Activated CD4-positive, alpha-beta T cell treated with anti-CD3 and anti-CD28 coated beads, Interleukin-2, amount 10 ng/mL, durations not matched to agents 7 days and 5 days (primary cell): ENCODE measurements around the gene EPS15. TPM values are rescaled to one million over a fixed set of nuclear protein-coding genes. Genes with fewer than 3 reads are reported as not detected.
A peak's percentile ranks its signal among the peaks of the same experiment; 100 is the strongest.

Experiments
- CTCF ChIA-PET: fragments of 350-600 bp; sonication (Branson Sonifier 250); formaldehyde crosslinking; loops from one replicate; lab custom pipeline; 2021; ENCODE audit warnings: antibody characterized with exemption; lab: Charles Lee
- POLR2A ChIA-PET: fragments of 350-600 bp; sonication (Branson Sonifier 250); formaldehyde crosslinking; loops from one replicate; lab custom pipeline; 2021; ENCODE audit warnings: antibody characterized with exemption; lab: Charles Lee
- DNase-seq: peaks from one replicate; pipeline ENCODE4 v3.0.0-alpha.2; 2020
- H3K27ac Mint-ChIP-seq: one replicate; pipeline ENCODE4 v1.8.0; 2021; ENCODE audit warnings: mild to moderate bottlenecking, moderate library complexity, mixed read lengths
- H3K27me3 Mint-ChIP-seq: one replicate; pipeline ENCODE4 v1.8.0; 2021; ENCODE audit warnings: mixed read lengths
- H3K36me3 Mint-ChIP-seq: one replicate; pipeline ENCODE4 v1.8.0; 2021; ENCODE audit warnings: low read depth, mixed read lengths
- H3K4me1 Mint-ChIP-seq: one replicate; pipeline ENCODE4 v1.8.0; 2021; ENCODE audit warnings: mixed read lengths
- H3K4me3 Mint-ChIP-seq: one replicate; pipeline ENCODE4 v1.8.0; 2021; ENCODE audit warnings: mild to moderate bottlenecking, moderate library complexity, mixed read lengths
- H3K9me3 Mint-ChIP-seq: one replicate; pipeline ENCODE4 v1.8.0; 2021; ENCODE audit warnings: mixed read lengths
- total RNA-seq, 2 experiments: library from RNA; stranded (reverse); gene quantifications; one replicate each; pipeline ENCODE4 v1.2.3, GENCODE V29; 2021

The EPS15 gene
- total RNA-seq, 2 experiments from 2014 or later = 53.9 to 58.8 TPM

DNA sequence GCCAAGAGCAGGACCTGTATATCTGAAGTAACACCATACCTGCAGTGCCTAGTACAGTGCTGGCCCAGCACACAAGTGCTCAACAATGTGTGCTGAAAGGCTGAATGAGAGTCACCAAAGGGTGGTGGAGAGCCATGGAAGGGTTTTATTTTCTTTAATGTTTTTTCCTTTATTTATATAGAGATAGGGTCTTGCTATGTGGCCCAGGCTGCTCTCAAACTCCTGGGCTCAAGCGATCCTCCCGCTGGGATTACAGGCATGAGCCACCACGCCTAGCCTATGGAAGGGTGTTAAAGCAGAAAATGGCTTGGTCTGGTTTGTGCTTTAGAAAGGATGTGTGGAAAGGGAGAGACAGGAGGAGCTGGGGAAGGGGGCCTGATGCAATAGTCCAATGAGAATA is 175.4 kb downstream of the EPS15 start:
- H3K9me3 Mint-ChIP-seq = no peaks in the 10 kb centered on the region

DNA sequence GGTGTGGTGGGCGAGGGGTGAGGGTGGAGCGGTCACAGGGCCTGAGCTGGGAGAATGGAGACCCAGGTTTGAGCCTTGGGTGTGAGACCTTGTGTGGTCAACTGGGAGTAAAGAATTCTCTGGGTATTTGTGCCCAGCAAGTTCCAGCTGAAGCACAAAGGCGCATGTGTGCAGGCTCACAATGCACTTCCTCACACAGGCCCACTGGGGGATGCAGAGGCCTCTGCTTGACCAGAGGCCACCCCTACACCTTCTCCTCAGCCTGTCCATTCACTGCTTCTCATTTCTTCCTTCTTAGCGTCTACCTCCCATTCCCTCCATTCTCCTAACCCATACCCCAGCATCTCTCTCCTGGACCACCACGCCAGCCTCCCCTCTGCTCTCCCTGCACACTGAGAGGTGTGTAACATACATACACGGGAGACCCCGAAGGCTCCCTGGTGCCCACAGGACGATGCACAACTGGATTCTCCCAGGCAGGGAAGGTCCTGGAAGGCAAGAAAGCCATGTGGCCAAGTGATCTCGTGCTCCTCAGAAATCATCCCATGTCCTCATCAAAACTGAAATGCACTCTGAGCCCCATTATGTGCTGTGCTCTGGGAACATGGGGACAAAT is 176.4 kb downstream of the EPS15 start:
- POLR2A ChIA-PET = no interaction called here
- Mint-ChIP-seq H3K36me3 (no peaks in the 10 kb centered on the region), H3K27ac (no peak overlapping the region), H3K9me3 (no peaks in the 10 kb centered on the region), H3K4me3 (no peak overlapping the region), H3K4me1 (no peaks in the 10 kb centered on the region), H3K27me3 (peaks cover 40% of the 10 kb centered on the region)
- CTCF ChIA-PET = interaction anchor here (0.6 to 1.1 kb wide), 2 partner anchors 11 to 13 kb away, joined by 3 to 4 read pairs; no protein-coding TSS in a partner anchor
- no peak for DNase-seq

More for the DNA sequence above, 175.4 kb downstream of the EPS15 start:
- H3K4me1 Mint-ChIP-seq = no peaks in the 10 kb centered on the region
- peaks cover 40% of the 10 kb centered on the region for H3K27me3 Mint-ChIP-seq
- no peak overlapping the region for H3K4me3 Mint-ChIP-seq
- no peaks in the 10 kb centered on the region for H3K36me3 Mint-ChIP-seq
- no peak overlapping the region for H3K27ac Mint-ChIP-seq
- no peak for DNase-seq
- CTCF ChIA-PET = interaction anchor here (1.4 to 1.7 kb wide), 2 partner anchors 9 to 28 kb away, joined by 3 read pairs; no protein-coding TSS in a partner anchor
- POLR2A ChIA-PET = no interaction called here

DNA sequence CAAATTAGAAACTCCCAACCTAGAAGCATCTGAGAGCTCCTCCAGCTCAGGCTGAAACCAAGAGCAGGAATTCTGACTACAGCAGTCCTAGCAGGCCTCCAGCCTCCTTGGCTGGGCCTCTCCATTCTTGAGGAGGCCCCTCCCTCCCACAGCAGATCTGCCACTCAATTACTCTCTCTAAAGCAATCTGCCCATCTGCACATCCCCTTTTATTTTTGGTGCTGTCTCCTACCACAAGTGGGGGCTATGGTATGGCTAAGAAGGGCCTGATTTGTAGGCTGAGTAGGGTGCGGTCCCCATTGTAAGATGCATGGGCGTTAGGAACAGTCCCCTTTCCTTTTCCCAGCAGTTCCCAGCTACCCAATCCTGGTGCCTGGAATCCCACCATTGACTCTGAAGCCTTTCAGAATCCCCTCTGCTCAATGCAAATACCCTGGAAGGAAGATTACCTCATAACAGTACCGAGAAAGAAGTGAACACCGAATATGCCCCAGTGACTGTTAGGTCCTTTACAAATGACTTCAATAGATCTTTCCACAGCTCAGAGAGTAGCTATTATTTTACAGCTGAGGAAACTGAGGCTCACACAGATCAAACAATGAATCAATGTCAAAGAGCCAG is 177.1 kb downstream of the EPS15 start:
- H3K27ac Mint-ChIP-seq = no peak overlapping the region
- no peaks in the 10 kb centered on the region for H3K9me3 Mint-ChIP-seq
- H3K27me3 Mint-ChIP-seq = peaks cover 40% of the 10 kb centered on the region
- no peaks in the 10 kb centered on the region for H3K4me1 Mint-ChIP-seq
- H3K4me3 Mint-ChIP-seq = no peak overlapping the region
- no peak for DNase-seq
- ChIA-PET POLR2A (no interaction called here), CTCF (interaction anchor here (1.0 to 1.1 kb wide), 2 partner anchors 11 to 29 kb away, joined by 3 read pairs; no protein-coding TSS in a partner anchor)
- H3K36me3 Mint-ChIP-seq = no peaks in the 10 kb centered on the region

DNA sequence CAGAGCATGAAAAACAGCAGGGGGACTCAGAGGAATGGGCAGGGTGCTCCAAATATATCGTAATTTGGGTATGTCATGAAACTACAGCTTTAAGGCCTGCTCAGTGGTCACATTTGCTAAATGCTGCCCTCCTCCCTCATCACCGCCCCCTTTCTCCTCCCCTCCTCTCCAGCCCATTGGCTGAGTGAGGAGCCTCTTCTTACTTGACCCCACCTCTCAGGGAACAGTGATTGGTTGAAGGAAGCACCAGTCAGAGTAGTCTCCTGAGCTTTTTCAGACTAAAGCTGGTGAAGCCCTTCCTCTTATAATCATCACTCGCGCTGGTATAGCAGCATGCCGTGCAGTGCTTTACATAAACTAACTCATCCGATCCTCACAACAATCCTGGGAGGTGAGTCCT is 178.7 kb downstream of the EPS15 start:
- POLR2A ChIA-PET = no interaction called here
- no peak for DNase-seq
- Mint-ChIP-seq H3K4me3 (no peak overlapping the region), H3K27ac (no peak overlapping the region), H3K4me1 (no peaks in the 10 kb centered on the region), H3K9me3 (no peaks in the 10 kb centered on the region), H3K27me3 (peaks cover 25% of the 10 kb centered on the region), H3K36me3 (no peaks in the 10 kb centered on the region)
- CTCF ChIA-PET = interaction anchor here (1.0 to 1.3 kb wide), 2 partner anchors 11 to 13 kb away, joined by 3 read pairs; no protein-coding TSS in a partner anchor

DNA sequence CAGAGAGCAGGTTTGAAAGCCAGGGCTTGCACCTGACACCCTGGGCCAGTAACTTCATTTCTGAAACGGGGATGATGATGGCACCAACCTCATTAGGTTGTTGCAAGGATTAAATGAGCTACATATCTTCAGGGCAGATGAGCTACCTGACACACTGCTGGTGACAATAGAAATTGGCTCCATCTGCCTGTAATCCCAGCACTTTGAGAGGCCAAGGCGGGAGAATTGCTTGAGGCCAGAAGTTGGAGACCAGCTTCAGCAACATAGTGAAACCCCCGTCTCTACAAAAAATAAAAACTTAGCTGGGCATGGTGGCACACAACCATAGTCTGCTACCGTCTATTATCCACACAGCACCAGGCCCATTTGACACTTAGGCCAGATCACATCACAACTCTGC is 182.4 kb downstream of the EPS15 start:
- POLR2A ChIA-PET = no interaction called here
- CTCF ChIA-PET = interaction anchor here (0.6 to 2.1 kb wide), 4 partner anchors 9 to 86 kb away, joined by 3 to 8 read pairs (median 4); no protein-coding TSS in a partner anchor
- H3K27ac Mint-ChIP-seq = no peak overlapping the region
- no peaks in the 10 kb centered on the region for H3K9me3 Mint-ChIP-seq
- peaks cover 2% of the 10 kb centered on the region for H3K27me3 Mint-ChIP-seq
- DNase-seq = no peak
- no peaks in the 10 kb centered on the region for H3K36me3 Mint-ChIP-seq
- no peaks in the 10 kb centered on the region for H3K4me1 Mint-ChIP-seq
- H3K4me3 Mint-ChIP-seq = no peak overlapping the region

DNA sequence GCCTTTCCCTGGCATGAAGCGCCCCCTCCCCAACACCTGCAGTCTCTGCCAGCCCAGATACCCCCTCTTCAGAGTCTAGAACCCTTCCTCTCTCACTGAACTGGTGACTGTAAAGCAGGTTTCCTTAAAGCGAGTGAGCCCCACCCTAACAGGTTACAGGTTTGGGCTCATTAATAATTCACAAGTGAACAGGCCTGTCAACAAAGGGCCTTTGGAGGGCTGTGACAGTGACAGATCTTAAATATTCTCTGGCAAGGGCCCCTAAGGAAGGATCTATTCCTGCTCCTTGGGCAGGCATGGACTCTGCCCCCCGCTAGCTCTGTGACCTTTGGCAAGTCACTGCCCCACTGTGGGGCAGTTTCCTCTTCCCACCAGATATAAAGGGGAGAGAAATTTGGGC is 183.1 kb downstream of the EPS15 start:
- no peak for DNase-seq
- Mint-ChIP-seq H3K4me3 (no peak overlapping the region), H3K4me1 (peaks cover 2% of the 10 kb centered on the region), H3K36me3 (no peaks in the 10 kb centered on the region), H3K27ac (no peak overlapping the region), H3K9me3 (no peaks in the 10 kb centered on the region), H3K27me3 (peaks cover 9% of the 10 kb centered on the region)
- ChIA-PET CTCF (interaction anchor here (0.6 to 2.1 kb wide), 3 partner anchors 9 to 94 kb away, joined by 3 to 8 read pairs (median 5); no protein-coding TSS in a partner anchor), POLR2A (no interaction called here)

DNA sequence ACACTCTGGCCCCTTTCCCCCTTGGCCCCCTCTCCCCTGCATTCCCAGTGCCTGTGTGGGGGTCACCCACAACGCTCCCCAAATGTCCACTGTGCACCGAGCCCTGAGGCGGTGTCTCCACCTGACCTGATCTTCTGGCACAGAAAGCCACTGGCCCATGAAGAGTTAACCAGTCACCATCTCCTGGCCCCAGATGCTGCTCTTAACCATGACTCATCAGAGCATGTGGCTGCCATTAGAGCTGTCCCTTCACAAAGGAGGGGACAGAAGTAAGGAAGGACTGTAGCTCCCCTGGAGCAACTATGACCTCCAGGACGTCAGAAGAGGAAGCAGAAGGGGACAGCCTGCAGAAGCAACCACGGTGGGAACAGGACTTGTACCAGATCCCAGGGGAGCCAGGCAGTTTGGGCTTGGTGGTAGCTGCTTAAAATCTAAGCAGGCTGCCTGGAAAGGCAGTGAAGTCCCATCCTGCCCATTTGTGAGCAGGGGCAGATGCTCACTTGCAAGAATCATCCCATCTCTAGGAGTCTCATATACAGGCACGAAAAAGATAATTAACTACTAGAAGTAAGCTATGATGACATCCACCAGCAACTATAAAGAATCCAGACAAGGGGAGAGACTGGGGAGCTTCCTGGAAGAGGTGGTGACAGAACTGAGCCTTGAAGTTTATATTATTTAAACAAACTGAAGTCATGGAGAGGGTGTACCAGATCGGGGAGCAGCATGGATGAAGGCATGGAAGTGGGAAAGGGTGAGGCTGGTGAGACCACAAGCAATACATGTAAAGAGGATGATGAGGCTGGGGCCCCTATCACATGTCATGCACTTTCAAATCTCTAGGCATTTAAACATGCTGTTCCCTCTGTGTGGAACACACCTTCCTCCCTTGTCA is 187.6 kb downstream of the EPS15 start:
- peaks cover 34% of the 10 kb centered on the region for H3K27me3 Mint-ChIP-seq
- DNase-seq = no peak
- POLR2A ChIA-PET = no interaction called here
- CTCF ChIA-PET = interaction anchor here (0.6 to 1.0 kb wide), 3 partner anchors 11 to 66 kb away, joined by 3 read pairs; no protein-coding TSS in a partner anchor
- H3K36me3 Mint-ChIP-seq = no peaks in the 10 kb centered on the region
- H3K4me1 Mint-ChIP-seq = peaks cover 6% of the 10 kb centered on the region
- H3K27ac Mint-ChIP-seq = no peak overlapping the region
- H3K4me3 Mint-ChIP-seq = peak overlapping the region; percentile 46
- no peaks in the 10 kb centered on the region for H3K9me3 Mint-ChIP-seq

DNA sequence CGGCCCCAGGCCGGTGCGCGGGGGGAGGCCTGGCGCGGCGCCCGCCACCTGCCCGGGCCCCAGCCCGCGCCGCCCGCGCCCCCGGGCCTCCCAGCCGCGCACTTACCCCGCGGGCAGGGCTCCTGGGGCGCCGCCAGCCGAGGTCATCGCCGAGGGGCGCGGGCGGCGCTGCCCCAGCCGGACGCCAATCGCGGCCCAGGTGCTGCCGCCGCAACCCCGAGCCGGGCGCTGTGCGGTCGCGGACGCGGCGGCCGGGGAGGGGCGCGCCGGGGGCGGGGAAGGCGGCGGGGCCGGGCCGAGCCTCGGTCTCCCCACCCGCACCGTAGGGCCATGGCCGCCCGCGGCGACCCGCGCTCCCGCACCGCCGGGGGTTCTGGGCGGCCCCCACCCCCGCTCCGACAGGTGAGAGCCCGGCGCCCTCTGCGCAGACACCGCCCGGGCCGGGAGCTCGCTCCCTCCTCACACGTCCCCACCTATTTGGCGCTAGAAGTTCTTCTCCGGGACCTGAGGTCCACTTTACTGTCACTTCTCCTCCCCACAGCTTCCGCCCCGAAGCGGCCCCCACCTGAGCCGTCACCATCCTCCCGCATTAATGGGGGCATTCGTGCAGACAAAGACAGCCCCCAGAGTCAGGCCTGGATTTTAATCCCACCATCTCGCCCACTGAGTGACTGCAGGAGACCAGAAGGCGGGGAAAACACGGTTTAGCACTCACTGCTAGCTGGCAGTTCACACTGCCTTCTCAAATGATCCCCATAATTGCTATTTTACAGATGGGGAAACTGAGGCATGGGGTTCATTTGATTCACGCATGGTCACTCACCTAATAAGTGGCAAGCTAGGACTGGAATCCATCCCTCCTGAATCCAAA is 188.5 kb downstream of the EPS15 start, which contains the start of gene TTC39A:
TSS of gene TTC39A (minus strand) at position 232 of the 871 bp plus-strand sequence. CDS start at position 147, 85 bp downstream.
- Mint-ChIP-seq H3K4me1 (peaks cover 6% of the 10 kb centered on the region), H3K27ac (no peak within 1 kb of the TSS), H3K27me3 (peaks cover 39% of the 10 kb centered on the region), H3K9me3 (no peaks in the 10 kb centered on the region), H3K4me3 (peak within 1 kb of the TSS; percentile 46), H3K36me3 (no peaks in the 10 kb centered on the region)
- no peak for DNase-seq
- POLR2A ChIA-PET = no interaction called here
- CTCF ChIA-PET = interaction anchor here (0.6 kb wide), 1 partner anchor 12 kb away, joined by 3 read pairs; no protein-coding TSS in a partner anchor

DNA sequence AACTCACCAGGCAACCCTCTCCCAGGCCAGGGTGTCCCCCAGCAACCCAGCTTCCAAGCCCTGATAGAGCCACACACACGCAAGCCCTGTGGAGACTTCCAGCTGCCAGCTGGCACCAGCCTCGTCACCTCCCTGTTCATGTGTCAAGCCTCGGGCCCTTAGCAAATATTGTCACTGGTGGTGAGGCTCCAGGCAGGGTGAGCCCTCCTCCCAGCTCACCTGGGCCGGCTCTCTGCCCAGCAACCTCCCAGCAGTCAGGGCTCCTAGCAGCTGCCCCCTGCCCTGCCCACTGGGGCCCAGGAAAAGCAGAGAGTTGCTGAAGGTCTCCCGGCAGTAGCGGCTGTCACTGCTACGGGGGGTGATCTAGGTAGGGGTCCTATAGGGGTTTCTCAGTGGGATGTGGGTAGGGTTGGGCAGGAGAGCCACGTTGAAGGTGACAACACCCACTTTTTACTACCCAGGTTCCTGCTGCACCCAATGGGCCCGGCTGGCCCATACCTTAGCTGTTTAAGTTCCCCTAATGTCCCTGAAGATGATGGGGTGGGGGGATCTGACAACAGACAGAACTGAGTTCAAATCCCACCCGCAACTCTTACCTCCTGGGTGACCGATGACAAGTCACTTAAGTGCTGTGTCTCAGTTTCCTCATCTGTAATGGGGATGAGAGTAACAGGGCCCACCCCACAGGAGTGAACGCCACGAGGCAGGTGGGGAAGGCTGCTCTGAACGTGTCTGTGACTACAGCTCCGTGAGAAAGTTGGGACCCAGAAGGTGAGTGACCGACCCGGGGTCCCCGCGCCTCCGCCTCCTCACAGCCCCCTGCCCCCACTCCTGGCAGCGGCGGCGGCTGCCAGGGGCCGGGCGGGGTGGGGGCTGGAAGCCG is 189.4 kb downstream of the EPS15 start:
- H3K4me3 Mint-ChIP-seq = no peak overlapping the region

DNA sequence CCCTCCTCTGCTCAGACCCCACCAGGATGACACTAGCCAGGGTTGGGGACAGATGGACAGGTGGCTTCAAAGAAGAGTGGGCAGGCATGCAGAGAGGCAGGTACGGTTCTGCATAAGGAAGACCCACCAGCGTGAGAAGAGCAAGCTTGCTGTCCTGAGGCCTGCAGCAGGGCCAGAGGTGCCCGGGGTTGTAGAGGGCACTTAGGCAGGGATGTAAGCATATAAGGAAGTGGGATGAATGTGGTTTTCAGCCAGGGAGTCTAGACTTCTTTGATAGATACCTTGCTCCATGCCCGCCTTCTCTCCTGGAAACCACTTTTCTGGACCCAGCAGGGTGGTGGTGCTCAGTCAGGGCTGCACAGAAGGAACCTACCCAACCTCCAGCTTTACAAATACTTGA is 190.1 kb downstream of the EPS15 start:
- Mint-ChIP-seq H3K36me3 (no peaks in the 10 kb centered on the region), H3K27me3 (peaks cover 39% of the 10 kb centered on the region), H3K4me1 (peaks cover 6% of the 10 kb centered on the region), H3K4me3 (no peak overlapping the region), H3K27ac (no peak overlapping the region), H3K9me3 (no peaks in the 10 kb centered on the region)
- no peak for DNase-seq
- ChIA-PET POLR2A (no interaction called here), CTCF (interaction anchor here (0.9 to 1.3 kb wide), 3 partner anchors 12 to 32 kb away, joined by 3 read pairs; no protein-coding TSS in a partner anchor)

More for the DNA sequence above, 189.4 kb downstream of the EPS15 start:
- peaks cover 39% of the 10 kb centered on the region for H3K27me3 Mint-ChIP-seq
- ChIA-PET POLR2A (no interaction called here), CTCF (interaction anchor here (0.9 to 1.3 kb wide), 3 partner anchors 11 to 33 kb away, joined by 3 read pairs; no protein-coding TSS in a partner anchor)
- no peaks in the 10 kb centered on the region for H3K36me3 Mint-ChIP-seq
- H3K9me3 Mint-ChIP-seq = no peaks in the 10 kb centered on the region
- peaks cover 6% of the 10 kb centered on the region for H3K4me1 Mint-ChIP-seq
- H3K27ac Mint-ChIP-seq = no peak overlapping the region
- DNase-seq = no peak

DNA sequence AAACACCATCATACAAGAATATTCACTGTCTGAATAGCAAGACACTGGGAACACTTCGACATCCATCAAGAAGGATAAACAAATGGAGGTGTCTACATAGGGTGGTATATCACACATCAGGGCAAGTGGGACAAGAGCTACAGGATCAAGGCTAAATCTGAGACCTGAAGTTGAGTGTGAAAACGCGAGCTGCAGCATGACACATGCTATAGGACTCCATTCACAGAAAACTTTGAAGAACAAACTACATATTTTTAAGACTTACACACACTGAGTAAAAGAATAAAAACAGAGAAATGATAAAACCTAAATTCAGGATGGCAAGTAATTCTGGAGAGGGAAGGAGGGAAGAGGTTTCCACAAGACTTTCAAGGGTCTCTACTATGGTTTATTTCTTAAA is 190.8 kb downstream of the EPS15 start:
- DNase-seq = no peak
- ChIA-PET CTCF (no interaction called here), POLR2A (no interaction called here)
- peaks cover 6% of the 10 kb centered on the region for H3K4me1 Mint-ChIP-seq
- H3K27ac Mint-ChIP-seq = no peak overlapping the region
- no peaks in the 10 kb centered on the region for H3K36me3 Mint-ChIP-seq
- peaks cover 41% of the 10 kb centered on the region for H3K27me3 Mint-ChIP-seq
- H3K9me3 Mint-ChIP-seq = no peaks in the 10 kb centered on the region
- H3K4me3 Mint-ChIP-seq = no peak overlapping the region
